ENCODE results near the gene HECW1.
"Not testable (repeated sequence)": the region's sequence is repeated elsewhere in the genome, so short reads cannot be mapped to it uniquely, and the experiment has no call there.

The HECW1 gene

GRCh38 chr7:43476896-43477295 is 364.4 kb downstream of the HECW1 start:
- Histone ChIP-seq H3K4me3 (no peak overlapping the region), H3K9ac (ENCODE audit: insufficient read length) (no peak overlapping the region), H3K27ac (no peak overlapping the region), H3K9me3 (ENCODE audit: low read depth, low read length) (no peaks in the 10 kb centered on the region), H3K36me3 (ENCODE audit: insufficient read depth, low read length) (no peaks in the 10 kb centered on the region)
- TF ChIP-seq FOXP2 (optimal IDR thresholded peaks at IDR 0.05; ENCODE audit: control extremely low read depth, extremely low read length, insufficient read depth) (no peak), EZH2 (IDR thresholded peaks at IDR 0.05) (no peak), POLR2AphosphoS5 (IDR thresholded peaks at IDR 0.05; ENCODE audit: borderline replicate concordance, low read depth, low read length) (no peak)
- no peak for DNase-seq (ENCODE audit: low read depth, low spot score)

DNA sequence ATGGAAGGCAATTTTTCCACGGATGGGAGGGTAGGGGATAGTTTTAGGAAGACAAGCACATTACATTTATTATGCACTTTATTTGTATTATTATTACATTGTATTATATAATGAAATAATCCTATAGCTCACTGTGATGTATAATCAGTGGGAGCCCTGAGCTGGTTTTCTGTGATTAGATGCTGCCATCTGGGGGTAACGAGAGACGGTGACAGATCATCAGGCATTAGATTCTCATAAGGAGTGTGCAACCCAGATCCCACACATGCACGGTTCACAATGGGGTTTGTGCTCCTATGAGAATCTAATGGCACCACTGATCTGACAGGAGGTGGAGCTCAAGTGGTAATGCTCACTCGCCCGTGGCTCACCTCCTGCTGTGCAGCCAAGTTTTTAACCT is 366.6 kb downstream of the HECW1 start:
- H3K9ac ChIP-seq (ENCODE audit: insufficient read length) = no peak overlapping the region
- DNase-seq (ENCODE audit: low read depth, low spot score) = no peak
- H3K4me3 ChIP-seq = no peak overlapping the region
- TF ChIP-seq EZH2 (IDR thresholded peaks at IDR 0.05) = no peak
- TF ChIP-seq POLR2AphosphoS5 (IDR thresholded peaks at IDR 0.05; ENCODE audit: borderline replicate concordance, low read depth, low read length) = no peak
- no peak for TF ChIP-seq FOXP2 (optimal IDR thresholded peaks at IDR 0.05; ENCODE audit: control extremely low read depth, extremely low read length, insufficient read depth)
- no peaks in the 10 kb centered on the region for H3K9me3 ChIP-seq (ENCODE audit: low read depth, low read length)
- no peaks in the 10 kb centered on the region for H3K36me3 ChIP-seq (ENCODE audit: insufficient read depth, low read length)
- H3K27ac ChIP-seq = no peak overlapping the region

DNA sequence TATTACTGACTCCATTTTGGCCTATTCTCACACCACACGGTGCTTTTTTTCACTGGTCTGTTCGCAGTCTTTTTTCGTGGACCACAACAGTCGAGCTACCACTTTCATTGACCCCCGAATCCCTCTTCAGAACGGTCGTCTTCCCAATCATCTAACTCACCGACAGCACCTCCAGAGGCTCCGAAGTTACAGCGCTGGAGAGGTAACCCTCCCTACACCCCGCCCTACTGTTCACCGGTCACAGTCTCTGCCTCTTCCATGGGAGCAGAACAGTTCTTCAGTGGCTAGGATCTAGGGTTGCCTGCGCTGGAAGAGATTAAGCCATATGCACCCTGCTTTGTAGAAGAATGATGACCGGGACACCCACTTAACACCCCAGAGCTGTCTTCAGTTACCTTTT is 367.1 kb downstream of the HECW1 start:
- DNase-seq (ENCODE audit: low read depth, low spot score) = no peak
- TF ChIP-seq POLR2AphosphoS5 (IDR thresholded peaks at IDR 0.05; ENCODE audit: borderline replicate concordance, low read depth, low read length) = no peak
- no peak for TF ChIP-seq FOXP2 (optimal IDR thresholded peaks at IDR 0.05; ENCODE audit: control extremely low read depth, extremely low read length, insufficient read depth)
- no peak for TF ChIP-seq EZH2 (IDR thresholded peaks at IDR 0.05)

GRCh38 chr7:43480581-43480980 is 368.1 kb downstream of the HECW1 start:
- Histone ChIP-seq H3K9ac (ENCODE audit: insufficient read length) (no peak overlapping the region), H3K27ac (no peak overlapping the region), H3K9me3 (ENCODE audit: low read depth, low read length) (no peaks in the 10 kb centered on the region), H3K36me3 (ENCODE audit: insufficient read depth, low read length) (no peaks in the 10 kb centered on the region), H3K4me3 (no peak overlapping the region)
- DNase-seq (ENCODE audit: low read depth, low spot score) = no peak
- TF ChIP-seq POLR2AphosphoS5 (IDR thresholded peaks at IDR 0.05; ENCODE audit: borderline replicate concordance, low read depth, low read length) = no peak
- TF ChIP-seq EZH2 (IDR thresholded peaks at IDR 0.05) = no peak
- no peak for TF ChIP-seq FOXP2 (optimal IDR thresholded peaks at IDR 0.05; ENCODE audit: control extremely low read depth, extremely low read length, insufficient read depth)

More for the DNA sequence above, 367.1 kb downstream of the HECW1 start:
- H3K9me3 ChIP-seq (ENCODE audit: low read depth, low read length) = no peaks in the 10 kb centered on the region
- H3K4me3 ChIP-seq = no peak overlapping the region
- no peaks in the 10 kb centered on the region for H3K36me3 ChIP-seq (ENCODE audit: insufficient read depth, low read length)
- no peak overlapping the region for H3K27ac ChIP-seq
- no peak overlapping the region for H3K9ac ChIP-seq (ENCODE audit: insufficient read length)

- Histone ChIP-seq H3K27ac (no peak overlapping the region), H3K9me3 (ENCODE audit: low read depth, low read length) (no peaks in the 10 kb centered on the region), H3K36me3 (ENCODE audit: insufficient read depth, low read length) (no peaks in the 10 kb centered on the region), H3K4me3 (no peak overlapping the region), H3K9ac (ENCODE audit: insufficient read length) (no peak overlapping the region)
- TF ChIP-seq POLR2AphosphoS5 (IDR thresholded peaks at IDR 0.05; ENCODE audit: borderline replicate concordance, low read depth, low read length) (no peak), FOXP2 (optimal IDR thresholded peaks at IDR 0.05; ENCODE audit: control extremely low read depth, extremely low read length, insufficient read depth) (no peak), EZH2 (IDR thresholded peaks at IDR 0.05) (no peak)
- no peak for DNase-seq (ENCODE audit: low read depth, low spot score)
Measured at GRCh38 chr7:43481902-43482678, 369.6 kb downstream of the HECW1 start.

DNA sequence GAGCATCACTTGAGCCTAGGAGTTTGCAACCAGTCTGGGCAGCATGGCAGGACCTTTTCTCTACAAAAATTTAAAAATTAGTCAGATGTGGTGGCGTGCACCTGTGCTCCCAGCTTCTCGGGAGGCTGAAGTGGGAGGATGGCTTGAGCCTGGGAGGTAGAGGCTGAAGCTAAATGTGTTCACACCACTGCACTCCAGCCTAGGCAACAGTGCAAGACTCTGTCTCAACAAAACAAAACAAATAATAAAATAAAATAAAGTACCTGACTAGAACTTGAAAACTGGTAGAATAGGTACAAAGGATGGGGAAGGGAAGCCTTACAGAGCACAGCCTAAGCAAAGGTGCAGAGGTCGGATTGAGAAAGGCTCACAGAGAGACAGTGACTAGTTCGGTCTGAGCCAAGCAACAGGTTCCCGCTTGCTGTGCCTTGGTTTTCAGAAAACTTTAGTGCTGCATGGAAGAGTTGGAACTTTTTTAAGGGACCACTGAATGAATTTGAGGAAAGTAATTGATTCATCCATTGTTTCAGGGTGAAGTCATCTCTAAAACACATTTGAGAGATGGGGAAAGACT is 370.3 kb downstream of the HECW1 start:
- DNase-seq (ENCODE audit: low read depth, low spot score) = no peak
- no peak for TF ChIP-seq POLR2AphosphoS5 (IDR thresholded peaks at IDR 0.05; ENCODE audit: borderline replicate concordance, low read depth, low read length)
- no peak for TF ChIP-seq FOXP2 (optimal IDR thresholded peaks at IDR 0.05; ENCODE audit: control extremely low read depth, extremely low read length, insufficient read depth)
- no peak for TF ChIP-seq EZH2 (IDR thresholded peaks at IDR 0.05)
- no peak overlapping the region for H3K9ac ChIP-seq (ENCODE audit: insufficient read length)
- H3K9me3 ChIP-seq (ENCODE audit: low read depth, low read length) = no peaks in the 10 kb centered on the region
- no peak overlapping the region for H3K27ac ChIP-seq
- no peaks in the 10 kb centered on the region for H3K36me3 ChIP-seq (ENCODE audit: insufficient read depth, low read length)
- H3K4me3 ChIP-seq = no peak overlapping the region

DNA sequence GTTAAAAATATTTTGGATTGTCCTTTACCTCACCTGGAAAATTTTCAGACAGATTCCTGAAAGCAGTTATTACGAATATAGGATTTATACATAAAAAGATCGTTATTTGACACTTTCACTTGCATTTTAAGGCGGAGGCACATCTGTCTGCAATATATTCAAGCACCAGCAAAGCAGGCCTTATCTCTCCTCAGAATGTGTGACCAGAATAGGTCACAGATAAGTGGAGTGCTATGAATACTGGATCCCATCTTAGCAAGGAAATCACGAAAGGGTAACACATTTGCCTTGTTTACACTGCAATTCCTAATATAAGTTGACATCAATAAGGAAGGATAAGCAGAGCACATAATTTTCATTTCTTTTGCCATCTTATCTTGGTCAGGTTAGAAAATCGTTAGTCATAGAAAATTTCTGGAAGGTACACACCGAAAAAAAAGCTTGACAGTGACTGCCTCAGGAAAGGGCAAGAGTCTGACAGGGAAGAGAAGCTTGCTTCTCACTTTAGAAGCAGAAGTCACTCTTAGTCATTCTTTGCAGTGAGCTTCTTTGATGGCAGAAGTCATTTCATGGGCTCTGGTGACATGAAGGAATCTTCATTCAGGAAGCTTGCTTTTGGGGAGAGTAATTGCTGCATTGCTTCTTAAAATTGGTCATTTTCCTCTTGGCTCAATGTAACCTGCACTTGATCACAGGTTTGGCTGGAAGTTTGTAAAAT is 372.4 kb downstream of the HECW1 start:
- no peak for DNase-seq (ENCODE audit: low read depth, low spot score)
- TF ChIP-seq FOXP2 (optimal IDR thresholded peaks at IDR 0.05; ENCODE audit: control extremely low read depth, extremely low read length, insufficient read depth) (no peak), POLR2AphosphoS5 (IDR thresholded peaks at IDR 0.05; ENCODE audit: borderline replicate concordance, low read depth, low read length) (no peak), EZH2 (IDR thresholded peaks at IDR 0.05) (no peak)
- H3K9me3 ChIP-seq (ENCODE audit: low read depth, low read length) = no peaks in the 10 kb centered on the region
- H3K9ac ChIP-seq (ENCODE audit: insufficient read length) = no peak overlapping the region
- H3K36me3 ChIP-seq (ENCODE audit: insufficient read depth, low read length) = no peaks in the 10 kb centered on the region
- H3K4me3 ChIP-seq = no peak overlapping the region
- H3K27ac ChIP-seq = no peak overlapping the region

DNA sequence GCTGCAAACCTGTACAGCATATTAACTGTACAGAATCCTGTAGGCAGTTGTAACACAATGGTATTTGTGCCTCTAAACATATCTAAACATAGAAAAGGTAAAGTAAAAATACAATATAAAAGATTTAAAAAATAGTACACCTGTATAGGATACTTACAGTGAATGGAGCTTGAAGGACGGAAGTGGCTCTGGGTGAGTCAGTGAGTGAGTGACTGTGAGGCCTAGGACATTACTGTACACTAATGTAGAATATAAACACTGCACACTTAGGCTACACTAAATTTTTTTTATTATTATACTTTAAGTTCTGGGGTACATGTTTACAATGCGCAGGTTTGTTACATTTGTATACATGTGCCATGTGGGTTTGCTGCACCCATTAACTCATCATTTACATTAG is 373.1 kb downstream of the HECW1 start:
- Histone ChIP-seq H3K4me3 (no peak overlapping the region), H3K9ac (ENCODE audit: insufficient read length) (no peak overlapping the region), H3K36me3 (ENCODE audit: insufficient read depth, low read length) (no peaks in the 10 kb centered on the region), H3K9me3 (ENCODE audit: low read depth, low read length) (no peaks in the 10 kb centered on the region), H3K27ac (no peak overlapping the region)
- no peak for TF ChIP-seq POLR2AphosphoS5 (IDR thresholded peaks at IDR 0.05; ENCODE audit: borderline replicate concordance, low read depth, low read length)
- TF ChIP-seq EZH2 (IDR thresholded peaks at IDR 0.05) = no peak
- no peak for TF ChIP-seq FOXP2 (optimal IDR thresholded peaks at IDR 0.05; ENCODE audit: control extremely low read depth, extremely low read length, insufficient read depth)
- DNase-seq (ENCODE audit: low read depth, low spot score) = no peak

GRCh38 chr7:43486008-43486407 is 373.6 kb downstream of the HECW1 start:
- not testable (repeated sequence) for H3K9ac ChIP-seq (ENCODE audit: insufficient read length); DNase-seq (ENCODE audit: low read depth, low spot score); H3K4me3 ChIP-seq; H3K9me3 ChIP-seq (ENCODE audit: low read depth, low read length); H3K36me3 ChIP-seq (ENCODE audit: insufficient read depth, low read length); H3K27ac ChIP-seq

Data from SK-N-MC (cell line).